Esophagus muscularis mucosa (tissue), 2 donors: ENCODE data around the gene WWOX.

ENCODE experiments used
- POLR2A ChIP-seq: fragments of 450-650 bp; IDR thresholded peaks from one replicate; pipeline ENCODE4 v1.6.1; 2017; ENCODE audit warnings: antibody characterized with exemption, moderate library complexity, mild to moderate bottlenecking, low read depth
- POLR2AphosphoS5 ChIP-seq, 2 donors: sonication (generic); formaldehyde crosslinking; IDR thresholded peaks; one replicate each; pipeline ENCODE4 v1.6.1; 2017; ENCODE audit warnings: antibody characterized with exemption in 2 of 2

GRCh38 chr16:78705694-78706093, 606.2 kb downstream of the WWOX start:
- TF ChIP-seq POLR2AphosphoS5 (IDR thresholded peaks at IDR 0.05): no peak
- TF ChIP-seq POLR2A: no peak
